Gastrocnemius medialis (tissue), 4 donors: ENCODE results near the gene ADAMTSL5. TPM values are rescaled to one million over a fixed set of nuclear protein-coding genes. Genes with fewer than 3 reads are reported as not detected.

ENCODE experiments used
- ATAC-seq, 2 donors: fragments of 150-250 bp; one replicate each; pipeline ENCODE4 v1.9.1; 2016
- DNase-seq, 2 donors: peaks; one replicate each; pipeline ENCODE4 v3.0.0-alpha.2; 2019
- H3K27ac ChIP-seq, 4 donors: fragments of 200-600 bp; sonication (generic); 1 replicate in 1 of 4; 2 replicates in 3 of 4; pipeline ENCODE4 v1.5.1; 2016 to 2018; ENCODE audit warnings: mild to moderate bottlenecking in 2 of 4, moderate library complexity in 1 of 4
- H3K27me3 ChIP-seq, 3 donors: fragments of 200-600 bp; sonication (generic) in 2 of 3; 1 replicate in 1 of 3; 2 replicates in 2 of 3; pipeline versions ENCODE4 v1.5.1 to v1.6.0; 2016 to 2019; ENCODE audit warnings: mild to moderate bottlenecking in 1 of 3, moderate library complexity in 1 of 3
- H3K36me3 ChIP-seq, 2 donors: fragments of 200-600 bp; sonication (generic) in 1 of 2; one replicate each; pipeline ENCODE4 v1.5.1; 2017 to 2018
- H3K4me1 ChIP-seq, 2 donors: fragments of 200-600 bp; sonication (generic) in 1 of 2; one replicate each; pipeline ENCODE4 v1.5.1; 2016 to 2017; ENCODE audit warnings: mild to moderate bottlenecking in 2 of 2
- H3K4me3 ChIP-seq, 4 donors: fragments of 200-600 bp; sonication (generic) in 3 of 4; 1 replicate in 1 of 4; 2 replicates in 3 of 4; pipeline ENCODE4 v1.5.1; 2016 to 2019; ENCODE audit warnings: mild to moderate bottlenecking in 2 of 4
- H3K9me3 ChIP-seq, 3 donors: fragments of 200-600 bp; sonication (generic) in 2 of 3; 1 replicate in 1 of 3; 2 replicates in 2 of 3; pipeline ENCODE4 v1.5.1; 2016 to 2019
- POLR2A ChIP-seq, 2 donors: fragments of 450-650 bp; IDR thresholded peaks; one replicate each; pipeline ENCODE4 v1.6.1; 2017; ENCODE audit warnings: antibody characterized with exemption in 2 of 2, mild to moderate bottlenecking in 2 of 2, moderate library complexity in 2 of 2
- in situ Hi-C, 4 donors: fragments of 200-750 bp; cut with MboI; loops; one replicate each; pipeline versions ENCODE4 v1.15.0 to v1.8.0; 2017; ENCODE audit warnings: low sequenced_read_pairs in 4 of 4
- intact Hi-C: fragments of 100-400 bp; cut with DNase I; formaldehyde crosslinking; loops from one replicate; pipeline ENCODE4 v1.15.1; 2023; ENCODE audit warnings: low total_unique reads
- total RNA-seq, 4 donors: library from RNA; depleted of rRNA; stranded (reverse); fragments of >200 nt; gene quantifications; one replicate each; pipeline versions ENCODE4 v1.1.0 to v1.2.3, GENCODE V29; 2016
- TF ChIP-seq, protein P1 (sequence below), 5 experiments: fragments of 450-650 bp in 3 of 5; fragments of 200-600 bp in 2 of 5; sonication (generic) in 2 of 5; IDR thresholded peaks in 4 of 5; conservative IDR thresholded peaks in 1 of 5; 1 replicate in 4 of 5; 2 replicates in 1 of 5; pipeline ENCODE4 v1.5.1; 2016 to 2019; ENCODE audit warnings: antibody characterized with exemption in 5 of 5, mild to moderate bottlenecking in 3 of 5, moderate library complexity in 3 of 5

Gene ADAMTSL5
- total RNA-seq, 4 donors from 2014 or later = 0.41 to 6.5 (median 3.0) TPM

DNA sequence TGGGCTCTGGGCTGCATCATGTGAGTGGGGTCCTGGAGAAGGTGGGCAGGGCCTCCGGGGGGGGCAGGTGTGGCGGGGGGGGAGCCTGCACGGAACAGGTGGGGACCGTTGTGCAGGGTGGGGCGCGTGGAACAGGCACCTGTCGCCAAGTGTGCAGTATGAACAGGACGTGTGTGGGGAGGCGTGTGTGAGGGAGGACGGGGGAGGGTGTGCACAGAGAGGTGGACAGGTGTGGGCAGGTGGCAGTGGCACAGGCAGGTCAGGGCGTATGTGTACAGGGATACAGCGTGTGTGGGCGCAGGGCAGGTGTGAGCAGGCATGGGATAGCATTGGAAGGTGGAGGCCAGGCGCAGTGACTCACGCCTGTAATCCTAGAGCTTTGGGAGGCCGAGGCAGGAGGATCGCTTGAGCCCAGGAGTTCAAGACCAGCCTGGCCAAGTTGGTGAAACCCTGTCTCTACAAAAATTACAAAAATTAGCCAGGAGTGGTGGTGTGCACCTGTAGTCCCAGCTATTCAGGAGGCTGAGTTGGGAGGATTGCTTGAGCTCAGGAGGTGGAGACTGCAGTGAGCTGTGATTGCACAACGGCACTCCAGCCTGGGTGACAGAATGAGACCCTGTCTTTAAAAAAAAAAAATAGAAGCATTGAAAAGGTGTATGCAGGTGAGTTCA lies 14.3 kb upstream of the ADAMTSL5 start:
- in situ Hi-C loops = loop anchor here in 1 of 4 donors (25.0 kb wide), 1 partner anchor 235 kb away; the partner anchor contains the start of gene ONECUT3
- H3K27me3 ChIP-seq = peaks cover 38 to 54% (median 49%) of the 10 kb centered on the region in 3 donors

DNA sequence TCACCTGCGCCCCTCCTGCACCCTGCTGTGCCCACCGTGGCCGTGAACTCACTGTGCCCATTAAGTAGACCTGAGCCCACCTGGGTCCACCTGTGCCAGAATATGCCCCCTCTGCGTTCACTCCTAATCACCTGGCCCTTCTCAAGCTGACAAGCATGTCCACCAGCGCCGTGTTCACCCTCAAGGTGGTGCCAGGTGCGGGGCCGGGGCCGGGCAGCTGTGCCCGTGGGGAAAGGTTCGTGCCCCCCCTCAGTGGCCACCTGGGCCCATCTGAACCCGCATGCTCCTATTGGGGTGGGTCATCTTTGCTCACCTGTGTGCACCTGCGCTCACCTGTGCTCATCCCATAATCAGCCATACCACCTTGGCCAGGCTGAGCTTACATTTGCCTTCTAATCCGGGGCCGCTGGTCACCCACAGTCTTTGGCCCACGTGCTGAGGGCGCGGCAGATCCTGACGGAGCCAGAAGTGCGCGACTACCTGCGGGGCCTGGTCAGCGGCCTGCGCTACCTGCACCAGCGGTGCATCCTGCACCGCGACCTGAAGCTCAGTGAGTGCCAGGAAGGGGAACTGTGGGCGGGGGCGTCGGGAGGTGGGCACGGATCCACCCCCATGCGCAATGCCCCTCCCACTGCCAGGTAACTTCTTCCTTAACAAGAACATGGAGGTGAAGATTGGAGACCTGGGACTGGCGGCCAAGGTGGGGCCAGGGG lies 13.4 kb upstream of the ADAMTSL5 start:
- H3K27ac ChIP-seq = no peak overlapping the region
- no peaks in the 10 kb centered on the region for H3K4me1 ChIP-seq
- no peak for DNase-seq
- H3K27me3 ChIP-seq = peaks cover 34 to 54% (median 45%) of the 10 kb centered on the region in 3 donors
- no peak overlapping the region for H3K4me3 ChIP-seq
- no peak for TF ChIP-seq POLR2A (IDR thresholded peaks at IDR 0.05)
- TF ChIP-seq, protein P1, sequence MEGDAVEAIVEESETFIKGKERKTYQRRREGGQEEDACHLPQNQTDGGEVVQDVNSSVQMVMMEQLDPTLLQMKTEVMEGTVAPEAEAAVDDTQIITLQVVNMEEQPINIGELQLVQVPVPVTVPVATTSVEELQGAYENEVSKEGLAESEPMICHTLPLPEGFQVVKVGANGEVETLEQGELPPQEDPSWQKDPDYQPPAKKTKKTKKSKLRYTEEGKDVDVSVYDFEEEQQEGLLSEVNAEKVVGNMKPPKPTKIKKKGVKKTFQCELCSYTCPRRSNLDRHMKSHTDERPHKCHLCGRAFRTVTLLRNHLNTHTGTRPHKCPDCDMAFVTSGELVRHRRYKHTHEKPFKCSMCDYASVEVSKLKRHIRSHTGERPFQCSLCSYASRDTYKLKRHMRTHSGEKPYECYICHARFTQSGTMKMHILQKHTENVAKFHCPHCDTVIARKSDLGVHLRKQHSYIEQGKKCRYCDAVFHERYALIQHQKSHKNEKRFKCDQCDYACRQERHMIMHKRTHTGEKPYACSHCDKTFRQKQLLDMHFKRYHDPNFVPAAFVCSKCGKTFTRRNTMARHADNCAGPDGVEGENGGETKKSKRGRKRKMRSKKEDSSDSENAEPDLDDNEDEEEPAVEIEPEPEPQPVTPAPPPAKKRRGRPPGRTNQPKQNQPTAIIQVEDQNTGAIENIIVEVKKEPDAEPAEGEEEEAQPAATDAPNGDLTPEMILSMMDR (IDR thresholded peaks at IDR 0.05 in 4 of 5, conservative IDR thresholded peaks at IDR 0.05 in 1 of 5) = no peak
- no peaks in the 10 kb centered on the region for H3K36me3 ChIP-seq
- intact Hi-C loops (no loop called here), in situ Hi-C loops (loop anchor here in 1 of 4 donors (25.0 kb wide), 1 partner anchor 236 kb away; the partner anchor contains the start of gene ONECUT3)
- no peak for ATAC-seq
- H3K9me3 ChIP-seq = no peaks in the 10 kb centered on the region

More for the DNA sequence above, 14.3 kb upstream of the ADAMTSL5 start:
- H3K4me1 ChIP-seq = no peaks in the 10 kb centered on the region
- intact Hi-C loops = no loop called here
- H3K27ac ChIP-seq = no peak overlapping the region
- DNase-seq (no peak), ATAC-seq (no peak)
- H3K4me3 ChIP-seq = no peak overlapping the region
- H3K36me3 ChIP-seq = no peaks in the 10 kb centered on the region
- H3K9me3 ChIP-seq = no peaks in the 10 kb centered on the region
- no peak for TF ChIP-seq POLR2A (IDR thresholded peaks at IDR 0.05)
- TF ChIP-seq, protein P1 (IDR thresholded peaks at IDR 0.05 in 4 of 5, conservative IDR thresholded peaks at IDR 0.05 in 1 of 5) = no peak

DNA sequence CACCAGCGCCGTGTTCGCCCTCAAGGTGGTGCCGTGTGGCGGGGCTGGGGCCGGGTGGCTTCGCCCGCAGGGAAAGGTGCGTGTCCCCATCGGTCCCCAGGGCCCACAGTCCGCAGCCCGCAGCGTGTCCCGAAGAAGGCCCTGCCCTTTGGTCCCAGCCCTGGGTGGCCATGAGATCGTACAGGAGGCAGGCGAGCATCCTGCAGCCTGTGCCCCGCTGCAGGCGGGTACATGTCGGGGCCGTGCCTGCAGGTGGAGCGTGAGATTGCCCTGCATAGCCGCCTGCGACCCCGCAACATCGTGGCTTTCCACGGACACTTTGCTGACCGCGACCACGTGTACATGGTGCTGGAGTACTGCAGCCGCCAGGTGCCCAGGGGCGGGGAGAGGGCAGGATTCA lies 12.5 kb upstream of the ADAMTSL5 start:
- intact Hi-C loops = no loop called here

DNA sequence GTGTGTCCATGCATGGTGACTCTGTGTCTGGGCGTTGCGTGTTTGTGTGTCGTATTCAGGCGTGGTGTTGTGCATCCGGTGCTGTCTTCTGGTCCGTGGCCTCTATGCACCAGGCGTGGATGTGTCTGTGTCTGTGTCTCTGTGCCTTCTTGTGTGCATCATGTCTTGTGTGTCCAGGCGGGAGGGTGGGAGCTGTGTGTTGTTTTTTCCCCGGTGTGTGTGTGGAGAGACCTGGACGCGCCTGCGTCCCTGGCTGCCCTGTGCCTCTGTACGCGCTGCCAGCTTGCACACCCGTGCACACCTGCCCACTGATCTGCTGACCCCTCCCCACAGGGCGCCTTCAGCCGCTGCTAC lies 12.1 kb upstream of the ADAMTSL5 start:
- DNase-seq (no peak), ATAC-seq (no peak)
- Histone ChIP-seq H3K4me1 (no peaks in the 10 kb centered on the region), H3K36me3 (no peaks in the 10 kb centered on the region), H3K9me3 (no peaks in the 10 kb centered on the region), H3K4me3 (no peak overlapping the region), H3K27me3 (peaks cover 34 to 52% (median 42%) of the 10 kb centered on the region in 3 donors), H3K27ac (no peak overlapping the region)
- intact Hi-C loops = no loop called here
- no peak for TF ChIP-seq POLR2A (IDR thresholded peaks at IDR 0.05)
- TF ChIP-seq, protein P1 (IDR thresholded peaks at IDR 0.05 in 4 of 5, conservative IDR thresholded peaks at IDR 0.05 in 1 of 5) = no peak
- in situ Hi-C loops = loop anchor here in 1 of 4 donors (25.0 kb wide), 1 partner anchor 237 kb away; the partner anchor contains the start of gene ONECUT3

More for the DNA sequence above, 12.5 kb upstream of the ADAMTSL5 start:
- ATAC-seq (no peak), DNase-seq (no peak)
- TF ChIP-seq, protein P1 (IDR thresholded peaks at IDR 0.05 in 4 of 5, conservative IDR thresholded peaks at IDR 0.05 in 1 of 5) = no peak
- TF ChIP-seq POLR2A (IDR thresholded peaks at IDR 0.05) = no peak
- Histone ChIP-seq H3K27ac (no peak overlapping the region), H3K36me3 (no peaks in the 10 kb centered on the region), H3K4me3 (no peak overlapping the region), H3K27me3 (peaks cover 34 to 54% (median 45%) of the 10 kb centered on the region in 3 donors), H3K9me3 (no peaks in the 10 kb centered on the region), H3K4me1 (no peaks in the 10 kb centered on the region)
- in situ Hi-C loops = loop anchor here in 1 of 4 donors (25.0 kb wide), 1 partner anchor 237 kb away; the partner anchor contains the start of gene ONECUT3
